Right renal cortex interstitium (tissue), 3 donors: ENCODE results near the gene NYAP2. TPM values are rescaled to one million over a fixed set of nuclear protein-coding genes. Genes with fewer than 3 reads are reported as not detected.

Experiments
- DNase-seq, 3 donors: peaks; one replicate each; pipeline ENCODE4 v3.0.0-alpha.2; 2013; ENCODE audit warnings: low read depth in 3 of 3, low spot score in 2 of 3
- polyA plus RNA-seq, 3 donors: library from polyadenylated mRNA; unstranded; fragments of 120-200 nt; gene quantifications; one replicate each; pipeline ENCODE4 v1.2.1, GENCODE V29; 2013; ENCODE audit not compliant: insufficient read length in 3 of 3

Gene NYAP2
- polyA plus RNA-seq, 3 donors: 0.03 TPM; not detected in 2

GRCh38 chr2:225472161-225472560 is 72.7 kb downstream of the NYAP2 start:
- no peak for DNase-seq

- no peak for DNase-seq
These were observed 79.9 kb downstream of the NYAP2 start for GRCh38 chr2:225479386-225479785.

DNA sequence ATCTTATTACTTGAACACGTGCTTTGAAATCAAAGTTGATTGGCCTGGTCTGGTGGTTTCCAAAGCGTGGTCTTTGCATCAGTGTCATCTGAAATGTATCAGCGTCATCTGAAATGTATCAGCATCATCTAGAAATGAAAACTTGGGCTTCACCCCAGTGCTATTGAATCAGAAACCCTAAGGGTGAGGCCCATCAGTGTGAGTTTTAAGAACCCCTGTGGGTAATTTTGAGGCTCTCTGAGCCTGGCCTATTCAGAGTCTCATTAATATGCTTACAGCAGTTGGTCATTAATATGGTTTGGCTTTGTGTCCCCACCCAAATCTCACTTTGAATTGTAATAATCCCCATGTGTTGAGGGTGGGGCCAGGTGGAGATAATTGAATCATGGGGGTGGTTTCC is 85.2 kb downstream of the NYAP2 start:
- DNase-seq: no peak

DNA sequence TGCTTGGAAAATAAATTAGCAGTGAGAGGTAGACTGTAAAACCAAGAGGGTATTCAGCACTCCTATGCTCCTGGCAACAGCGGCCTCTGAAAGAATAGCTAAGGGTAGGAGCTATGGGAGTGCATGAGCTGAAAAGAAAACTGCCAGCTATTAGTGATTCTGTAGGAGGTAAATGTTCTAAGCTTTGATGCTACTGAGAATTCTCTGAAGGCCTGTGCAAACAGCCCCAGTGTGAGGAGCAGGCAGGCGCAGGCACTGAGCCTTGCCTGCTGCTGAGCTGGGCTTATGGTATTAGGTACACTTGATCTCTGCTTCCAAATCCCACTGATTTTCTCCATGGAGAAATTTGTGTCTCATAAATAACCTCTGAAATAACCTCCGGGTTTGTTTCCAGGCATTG is 86.7 kb downstream of the NYAP2 start:
- no peak for DNase-seq

DNA sequence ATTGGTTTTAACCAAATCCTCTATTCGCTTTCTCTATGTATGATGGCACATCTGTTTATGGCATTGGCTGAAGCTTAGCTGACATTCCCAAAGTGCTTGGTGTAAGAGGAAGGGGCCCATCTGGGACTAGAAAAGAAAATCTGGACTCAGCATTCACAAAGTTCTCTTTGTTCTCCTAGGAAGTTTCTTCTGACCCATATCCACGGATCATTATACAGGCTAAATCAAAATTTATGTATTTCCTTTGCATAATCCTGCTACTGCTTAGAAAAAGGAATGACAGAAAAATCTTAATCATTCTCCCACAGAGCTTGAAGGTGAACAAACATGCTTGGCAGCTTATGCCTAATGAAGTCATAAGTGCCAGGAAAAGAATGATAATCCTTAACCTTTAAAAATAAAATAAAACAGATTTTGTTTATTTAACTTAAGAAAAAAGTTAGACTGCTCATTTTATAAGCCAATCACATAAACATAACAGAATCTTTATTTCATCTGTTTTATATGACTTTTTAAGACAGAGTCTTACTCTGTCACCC is 88.4 kb downstream of the NYAP2 start:
- no peak for DNase-seq

DNA sequence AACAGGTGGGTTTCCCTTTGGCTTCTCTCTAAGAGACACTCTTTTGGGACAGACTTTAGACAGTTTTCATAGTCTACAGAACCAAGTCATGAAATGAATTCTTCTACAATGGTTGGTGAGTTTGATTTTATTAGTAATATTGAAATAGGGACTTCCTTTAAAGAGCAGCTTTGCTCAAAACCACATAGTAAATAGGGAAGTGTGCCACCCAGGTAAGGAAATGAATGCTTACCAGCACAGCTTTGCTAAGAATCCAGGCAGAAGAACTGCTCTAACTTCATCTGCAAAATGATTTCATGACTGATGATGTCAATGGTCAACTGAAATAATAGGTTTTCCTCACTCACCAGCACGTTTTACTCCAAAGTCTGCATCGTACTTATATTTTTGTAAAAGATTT is 89.2 kb downstream of the NYAP2 start:
- DNase-seq: no peak

DNA sequence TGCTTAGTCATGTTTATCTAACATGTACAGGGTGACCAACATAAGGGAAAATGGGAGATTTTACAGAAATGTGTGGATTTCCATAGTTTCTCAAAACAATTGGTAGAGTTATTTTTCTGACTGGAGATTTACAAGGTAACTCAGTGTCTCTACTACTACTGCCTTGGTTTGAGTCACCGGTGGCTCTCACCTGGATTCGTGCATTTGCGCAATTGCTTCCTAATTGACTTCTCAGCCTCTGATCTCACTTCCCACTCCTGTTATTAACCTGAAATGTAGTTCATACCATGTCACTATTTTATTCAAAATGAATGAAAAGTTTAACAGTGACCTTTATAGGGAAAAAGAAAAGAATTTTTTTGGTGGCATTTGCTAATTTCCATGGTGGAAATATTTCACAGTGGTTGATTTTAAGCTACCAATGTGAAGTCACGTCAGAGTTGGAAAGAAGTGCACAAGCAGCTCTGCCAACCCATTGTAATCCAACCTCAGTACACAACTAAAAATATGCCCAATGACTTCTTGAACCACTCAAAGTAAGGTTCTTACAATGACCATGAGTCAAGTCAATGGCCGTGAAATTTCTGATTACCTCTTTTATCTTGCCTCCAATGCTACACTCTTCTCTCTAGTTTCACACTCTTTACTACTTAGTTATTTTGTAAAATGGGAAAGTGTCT is 94.0 kb downstream of the NYAP2 start:
- DNase-seq: no peak

DNA sequence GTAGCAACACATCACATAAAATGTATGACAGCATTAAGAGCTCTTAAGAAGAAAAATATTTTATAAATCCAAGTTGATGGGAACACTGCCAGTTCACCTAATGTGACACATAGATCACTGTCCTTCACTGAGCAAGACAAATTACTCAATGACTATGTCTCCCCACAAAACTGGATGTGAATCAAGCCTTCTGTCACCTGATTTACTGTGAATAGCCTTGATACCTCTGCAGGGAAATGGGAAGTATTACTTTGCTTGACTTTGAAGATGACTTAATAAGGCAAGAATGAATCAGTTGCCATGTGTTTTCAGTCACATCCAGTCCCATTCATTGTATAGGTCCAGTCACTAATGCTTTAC is 94.6 kb downstream of the NYAP2 start:
- DNase-seq: no peak

DNA sequence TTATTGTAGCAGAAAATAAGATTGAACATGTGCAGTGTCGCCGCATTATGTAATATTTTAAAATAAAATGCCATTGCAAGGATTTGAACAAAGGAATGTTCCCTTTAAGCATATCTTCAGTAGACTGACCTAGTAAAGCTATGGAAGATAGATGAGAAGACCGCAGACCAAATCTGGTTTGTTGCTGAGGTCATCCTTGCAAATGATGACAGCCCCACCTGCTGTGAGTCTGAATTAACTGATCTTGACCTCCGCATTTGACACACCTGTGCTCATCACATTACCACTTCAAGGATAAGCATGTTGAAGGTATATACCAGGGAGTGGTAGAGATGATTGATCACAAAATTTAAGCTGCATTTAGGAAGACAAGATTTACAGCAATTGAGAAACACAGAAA is 96.2 kb downstream of the NYAP2 start:
- no peak for DNase-seq

DNA sequence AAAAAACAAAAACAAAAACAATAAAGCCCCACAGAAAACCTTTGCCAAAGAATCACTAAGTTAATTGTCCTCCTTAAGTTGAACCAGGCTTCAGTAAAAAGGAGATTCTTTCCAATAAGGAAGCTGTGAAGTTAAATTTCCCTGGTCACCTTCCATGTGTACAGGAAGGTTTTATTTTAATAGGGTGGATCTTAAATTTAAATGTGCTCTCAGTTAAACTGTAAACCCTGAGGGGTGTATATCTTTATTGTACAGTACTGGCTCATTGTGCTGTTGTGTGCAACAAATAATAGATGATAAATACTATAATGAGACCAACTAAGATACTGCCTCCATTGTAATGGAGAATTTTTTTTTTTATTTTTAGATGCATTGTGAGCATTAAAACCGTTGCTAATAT is 97.1 kb downstream of the NYAP2 start:
- DNase-seq: no peak

GRCh38 chr2:225497166-225497565 is 97.7 kb downstream of the NYAP2 start:
- DNase-seq: no peak

DNA sequence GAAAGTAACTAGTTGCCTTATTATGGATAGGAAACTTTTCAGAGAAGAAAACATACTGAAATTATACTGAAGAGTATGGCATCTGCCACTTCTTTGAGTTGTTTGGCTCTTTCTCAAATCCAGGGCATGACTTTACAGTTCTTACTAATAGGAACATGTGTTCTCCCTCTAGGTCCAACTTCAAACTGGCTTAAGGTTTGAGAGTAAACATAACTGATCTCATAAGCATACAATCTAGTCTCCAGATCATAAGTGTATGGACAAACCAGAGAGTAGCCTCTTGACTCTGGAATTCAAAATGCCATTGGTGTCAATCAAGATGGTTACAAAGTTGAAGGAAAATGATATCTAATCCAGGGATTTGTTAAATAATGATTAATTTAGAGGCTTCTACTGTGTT is 101.5 kb downstream of the NYAP2 start:
- no peak for DNase-seq

DNA sequence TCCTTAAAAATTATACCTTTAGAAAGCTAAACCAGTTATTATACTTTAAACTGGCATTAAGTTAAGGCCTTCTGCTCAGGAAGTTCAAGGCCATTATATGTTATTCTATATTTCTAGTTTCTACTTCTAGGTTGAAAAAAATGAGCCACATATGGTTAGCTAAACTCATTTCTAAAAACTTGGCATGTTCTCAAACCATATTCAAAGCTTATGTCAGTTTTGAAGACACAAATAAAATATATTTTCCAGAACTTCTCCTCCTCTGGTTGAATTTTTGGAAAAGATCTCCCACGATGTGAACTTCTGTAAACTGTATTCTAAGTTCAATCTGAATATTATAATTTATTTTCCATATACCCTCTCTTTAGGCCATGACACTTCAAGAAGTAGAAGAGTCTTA is 103.5 kb downstream of the NYAP2 start:
- no peak for DNase-seq

GRCh38 chr2:225510796-225511195 is 111.3 kb downstream of the NYAP2 start:
- DNase-seq: no peak

DNA sequence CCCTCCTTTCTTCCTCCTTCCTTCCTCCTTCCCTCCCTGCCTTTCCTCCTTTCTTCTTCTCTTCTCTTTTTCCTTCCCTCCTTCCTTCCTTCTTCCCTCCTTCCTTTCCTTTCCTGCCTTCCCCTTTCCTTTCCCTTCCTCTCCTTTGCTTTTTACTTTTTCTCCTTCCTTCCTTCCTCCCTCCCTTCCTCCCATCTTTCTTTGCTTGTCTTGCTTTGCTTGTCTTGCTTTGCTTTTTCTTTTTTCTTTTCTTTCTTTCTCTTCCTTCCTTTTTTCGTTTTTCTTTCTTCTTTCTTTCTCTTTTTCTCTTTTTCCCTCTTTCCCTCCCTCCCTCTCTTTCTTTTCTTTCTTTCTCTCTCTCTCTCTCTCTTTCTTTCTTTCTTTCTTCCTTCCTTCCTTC is 113.0 kb downstream of the NYAP2 start:
- DNase-seq: no peak

GRCh38 chr2:225512876-225513540 is 113.5 kb downstream of the NYAP2 start:
- DNase-seq: no peak

DNA sequence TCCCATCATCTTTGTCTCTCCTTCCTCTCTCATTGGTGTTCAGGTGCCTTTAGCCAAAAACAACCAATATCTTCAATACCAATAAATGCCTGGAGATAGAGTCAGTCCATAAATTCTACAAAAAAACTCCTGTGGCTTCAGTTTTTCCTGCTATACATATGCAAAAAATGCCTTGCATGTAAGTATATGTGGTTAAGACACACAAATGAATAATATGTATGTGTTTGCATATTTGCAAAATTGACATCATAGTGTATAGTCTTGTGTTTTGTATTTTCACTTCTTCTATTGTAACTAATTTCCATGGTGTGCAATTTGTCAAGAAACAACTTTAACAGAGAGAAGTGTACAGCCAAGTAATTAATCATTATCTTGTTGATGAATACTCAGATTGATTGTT is 115.5 kb downstream of the NYAP2 start:
- DNase-seq: no peak

- no peak for DNase-seq
These were observed 127.4 kb downstream of the NYAP2 start for GRCh38 chr2:225526760-225527390.

GRCh38 chr2:225531559-225531958 is 132.0 kb downstream of the NYAP2 start:
- no peak for DNase-seq

DNA sequence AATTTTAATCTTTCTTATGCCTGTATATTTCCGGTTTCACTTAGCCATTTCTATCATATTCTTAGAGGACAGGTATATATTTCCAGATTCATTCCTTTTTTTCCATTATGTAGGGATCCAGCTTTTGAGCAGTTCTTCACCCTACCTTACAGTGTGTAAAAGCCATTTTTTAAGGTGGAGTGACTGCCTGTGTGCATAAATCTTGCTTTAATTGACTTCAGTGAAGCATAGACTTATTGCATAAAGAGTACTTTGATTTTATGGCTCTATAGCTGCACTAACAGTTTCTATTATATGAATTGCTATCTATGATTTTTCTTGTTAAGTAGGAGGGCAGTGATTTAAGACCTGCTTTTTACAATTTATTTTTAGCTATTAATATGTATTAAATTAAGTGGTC is 132.6 kb downstream of the NYAP2 start:
- DNase-seq: no peak

DNA sequence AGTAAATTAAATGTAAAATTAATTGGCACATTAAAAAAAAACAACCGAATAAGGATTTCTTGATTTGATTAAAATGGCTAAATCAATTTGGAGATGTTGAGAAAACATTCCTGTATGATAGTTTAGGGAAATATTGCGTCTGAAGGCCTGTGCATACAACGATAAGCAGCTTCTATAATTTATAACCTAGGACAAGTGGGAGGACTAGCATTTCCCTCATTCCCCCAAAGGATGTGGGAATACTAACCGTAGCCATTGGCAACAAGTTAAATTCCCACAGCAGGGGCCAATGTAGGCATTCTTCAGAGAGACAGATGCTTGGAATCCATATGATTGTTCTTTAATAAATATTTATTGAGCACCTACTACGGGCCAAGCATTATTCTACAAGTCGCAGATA is 134.5 kb downstream of the NYAP2 start:
- DNase-seq: no peak

DNA sequence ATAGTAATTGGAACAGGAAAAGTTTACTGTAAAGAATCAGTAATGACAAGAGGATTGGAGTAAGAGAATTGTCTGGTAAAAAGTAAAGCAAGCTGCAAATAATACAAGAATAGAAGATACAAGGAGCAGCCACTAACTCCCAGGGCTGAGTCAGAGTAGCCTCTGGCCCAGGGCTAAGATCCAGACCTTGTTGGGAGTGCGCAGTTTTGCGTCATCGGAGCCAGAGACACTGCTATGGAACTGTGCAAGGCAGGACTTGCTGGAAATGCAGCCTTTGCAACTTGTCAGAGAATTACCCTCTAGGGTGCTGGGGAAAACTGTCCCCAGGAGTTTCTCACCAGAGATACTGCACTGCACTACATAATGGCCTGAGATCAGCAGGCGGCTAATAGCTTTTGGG is 135.2 kb downstream of the NYAP2 start:
- DNase-seq: no peak
